Karpas-422 (cell line): ENCODE data around the gene DCAF17. TPM values are rescaled to one million over a fixed set of nuclear protein-coding genes. Genes with fewer than 3 reads are reported as not detected.
"Not testable (repeated sequence)": the region's sequence is repeated elsewhere in the genome, so short reads cannot be mapped to it uniquely, and the experiment has no call there.

Experiments used
- DNase-seq: peaks from one replicate; pipeline ENCODE4 v3.0.0-alpha.2; 2015
- H2AFZ ChIP-seq: fragments of 200-600 bp; sonication (generic); 2 replicates; pipeline ENCODE4 v1.6.1; 2014; ENCODE audit warnings: antibody characterized with exemption, low read length, mixed read lengths
- H3K27ac ChIP-seq: fragments of 200-600 bp; sonication (generic); 2 replicates; pipeline ENCODE4 v1.5.1; 2014; ENCODE audit warnings: mild to moderate bottlenecking, low read length, moderate library complexity
- H3K27me3 ChIP-seq: fragments of 200-600 bp; sonication (generic); 2 replicates; pipeline ENCODE4 v1.6.1; 2014; ENCODE audit warnings: low read length, mixed read lengths
- H3K36me3 ChIP-seq: fragments of 200-600 bp; sonication (generic); 2 replicates; pipeline ENCODE4 v1.6.1; 2014; ENCODE audit warnings: low read length, mixed read lengths; ENCODE audit not compliant: insufficient read depth
- H3K4me1 ChIP-seq: fragments of 200-600 bp; sonication (generic); 2 replicates; pipeline ENCODE4 v1.6.1; 2014; ENCODE audit warnings: mild to moderate bottlenecking, low read length, mixed read lengths
- H3K4me2 ChIP-seq: fragments of 200-600 bp; sonication (generic); 2 replicates; pipeline ENCODE4 v1.6.1; 2014; ENCODE audit warnings: low read length, low read depth, mild to moderate bottlenecking; ENCODE audit not compliant: poor library complexity, severe bottlenecking
- H3K4me3 ChIP-seq: fragments of 200-600 bp; sonication (generic); 2 replicates; pipeline ENCODE4 v1.5.1; 2014; ENCODE audit warnings: mild to moderate bottlenecking, antibody characterized with exemption, low read length, mixed read lengths
- H3K79me2 ChIP-seq: fragments of 200-600 bp; sonication (generic); 2 replicates; pipeline ENCODE4 v1.6.1; 2014; ENCODE audit warnings: mild to moderate bottlenecking, low read length, mixed read lengths
- H3K9ac ChIP-seq: fragments of 200-600 bp; sonication (generic); 2 replicates; pipeline ENCODE4 v1.6.0; 2014; ENCODE audit warnings: low read length
- H3K9me2 ChIP-seq: fragments of 200-600 bp; sonication (generic), shearing (Covaris generic); replicated peaks from 2 replicates; pipeline ENCODE4 v1.6.0; 2014; ENCODE audit warnings: mild to moderate bottlenecking, low read length, moderate library complexity; ENCODE audit not compliant: insufficient read depth
- H3K9me3 ChIP-seq: fragments of 300-700, 200-600 bp; sonication (generic); 2 replicates; pipeline ENCODE4 v1.6.1; 2014; ENCODE audit warnings: low read length, mixed read lengths
- H4K20me1 ChIP-seq: fragments of 200-600 bp; sonication (generic); 2 replicates; pipeline ENCODE4 v1.6.1; 2014; ENCODE audit warnings: mild to moderate bottlenecking, antibody characterized with exemption, low read length, low read depth; ENCODE audit not compliant: insufficient read depth
- total RNA-seq: library from RNA; depleted of rRNA; stranded (reverse); fragments of >200 nt; shearing (Covaris generic); gene quantifications from 2 replicates; pipeline ENCODE4 v1.2.3, GENCODE V29; 2014; ENCODE audit warnings: low replicate concordance

Gene DCAF17
- total RNA-seq, 1 experiment from 2014 or later = 63.2 TPM

DNA sequence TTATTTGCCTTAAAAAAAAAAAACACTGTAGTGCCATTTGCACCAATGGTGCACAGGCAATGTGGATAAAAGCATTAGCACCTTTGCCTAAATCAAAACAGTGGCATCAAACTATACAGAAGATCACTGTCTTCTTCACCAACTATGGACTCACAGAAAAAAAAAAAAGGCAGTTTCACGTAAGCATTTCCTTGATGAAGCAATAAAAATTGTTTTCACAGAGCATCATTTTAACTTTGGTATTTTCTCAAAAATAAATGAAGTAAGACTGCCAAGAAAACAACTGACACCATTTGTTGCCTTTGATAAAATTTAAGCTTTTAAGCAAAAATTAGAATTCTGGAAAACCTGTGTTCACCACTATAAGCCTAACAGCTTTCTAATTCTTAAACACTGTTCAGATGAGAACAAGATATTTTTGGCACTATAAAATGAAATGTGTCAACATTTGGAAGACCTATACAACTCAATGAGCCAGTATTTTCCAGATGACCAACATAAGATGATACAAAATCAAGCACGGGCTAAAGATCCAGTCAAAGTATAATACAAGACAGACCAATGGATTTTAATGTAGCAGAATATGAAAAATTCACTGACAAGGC, 21.4 kb upstream of the DCAF17 start:
- Histone ChIP-seq H3K27me3 (no peaks in the 10 kb centered on the region), H2AFZ (no peak overlapping the region), H3K9me3 (no peaks in the 10 kb centered on the region), H3K9me2 (no peaks in the 10 kb centered on the region), H3K4me1 (peaks cover 10% of the 10 kb centered on the region), H3K9ac (no peak overlapping the region), H3K4me3 (no peak overlapping the region), H3K4me2 (no peak overlapping the region), H4K20me1 (no peaks in the 10 kb centered on the region), H3K36me3 (no peaks in the 10 kb centered on the region), H3K79me2 (no peaks in the 10 kb centered on the region), H3K27ac (no peak overlapping the region)
- DNase-seq = no peak

DNA sequence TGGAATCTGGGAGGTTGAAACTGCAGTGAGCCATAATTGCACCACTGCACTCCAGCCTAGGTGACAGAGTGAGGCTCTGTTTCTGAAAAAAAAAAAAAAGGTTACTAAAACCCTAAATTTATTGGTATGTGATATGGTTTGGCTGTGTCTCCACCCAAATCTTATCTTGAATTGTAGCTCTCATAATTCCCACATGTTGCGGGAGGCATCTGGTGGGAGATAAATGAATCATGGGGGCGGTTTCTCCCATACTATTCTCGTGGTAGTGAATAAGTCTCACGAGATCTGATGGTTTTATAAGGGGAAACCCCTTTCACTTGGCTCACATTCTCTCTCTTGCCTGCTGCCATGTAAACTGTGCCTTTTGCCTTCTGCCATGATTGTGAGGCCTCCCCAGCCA, 19.4 kb upstream of the DCAF17 start:
- not testable (repeated sequence) for H3K36me3 ChIP-seq, H2AFZ ChIP-seq, H3K27me3 ChIP-seq, H3K9me3 ChIP-seq, H3K9me2 ChIP-seq, H3K4me3 ChIP-seq, H3K4me2 ChIP-seq, H3K9ac ChIP-seq, H3K79me2 ChIP-seq, H3K27ac ChIP-seq, DNase-seq, H4K20me1 ChIP-seq
- peaks cover 10% of the 10 kb centered on the region for H3K4me1 ChIP-seq

DNA sequence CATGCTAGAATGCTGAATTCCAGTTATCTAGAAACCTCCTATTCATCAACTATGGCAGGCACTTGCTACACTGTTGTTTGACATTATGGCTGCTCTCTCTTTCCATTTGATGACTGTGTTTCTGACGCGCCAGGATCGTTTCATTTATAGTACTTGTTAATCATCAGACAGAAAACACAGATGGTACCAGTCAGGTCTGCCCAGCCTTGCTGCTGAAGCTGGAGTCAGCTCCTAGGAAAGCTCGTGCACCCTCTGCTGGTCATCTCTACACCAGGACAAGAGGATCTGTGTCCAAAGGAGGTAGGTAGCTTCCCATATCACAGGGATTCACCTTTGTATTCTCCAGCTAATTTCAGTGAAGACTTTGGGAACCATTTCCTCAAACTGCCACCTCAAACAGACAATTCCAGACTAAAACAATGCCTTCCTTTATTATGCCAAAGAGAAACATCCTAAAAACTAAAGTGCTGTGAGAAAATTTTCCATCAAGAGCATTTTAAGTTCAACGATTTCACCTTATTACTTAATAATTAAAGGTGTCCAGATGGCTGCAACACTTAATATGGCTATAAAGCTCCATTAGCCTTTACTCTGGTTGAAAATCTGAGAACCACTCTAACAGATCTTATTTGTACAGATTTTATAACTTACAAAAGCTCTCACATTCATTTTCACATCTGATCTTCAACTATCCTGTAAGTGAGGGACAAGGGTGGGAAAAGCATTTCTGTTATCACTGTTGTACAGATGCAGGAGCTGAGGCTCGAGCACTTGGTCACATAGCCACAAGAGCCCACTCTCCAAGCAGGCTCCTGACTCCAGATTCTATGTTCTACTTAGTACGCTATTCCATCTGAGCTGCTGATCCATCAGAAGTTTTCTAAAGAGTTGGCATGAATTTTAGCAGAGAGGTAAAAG, 17.8 kb upstream of the DCAF17 start:
- Histone ChIP-seq H3K36me3 (no peaks in the 10 kb centered on the region), H3K27me3 (no peaks in the 10 kb centered on the region), H3K9me3 (no peaks in the 10 kb centered on the region), H4K20me1 (no peaks in the 10 kb centered on the region), H2AFZ (0 out of 2 replicates have a peak overlapping the region, but pooled peaks have one; percentile 10), H3K9me2 (no peaks in the 10 kb centered on the region), H3K4me1 (peaks cover 10% of the 10 kb centered on the region), H3K9ac (peak overlapping the region; percentile 2; the same call in 1 of the 2 replicates), H3K27ac (no peak overlapping the region), H3K4me2 (peak overlapping the region; percentile 38), H3K4me3 (no peak overlapping the region), H3K79me2 (0 out of 2 replicates have a peak, but pooled peaks cover 2% of the 10 kb centered on the region)
- peak; percentile 91 for DNase-seq

DNA sequence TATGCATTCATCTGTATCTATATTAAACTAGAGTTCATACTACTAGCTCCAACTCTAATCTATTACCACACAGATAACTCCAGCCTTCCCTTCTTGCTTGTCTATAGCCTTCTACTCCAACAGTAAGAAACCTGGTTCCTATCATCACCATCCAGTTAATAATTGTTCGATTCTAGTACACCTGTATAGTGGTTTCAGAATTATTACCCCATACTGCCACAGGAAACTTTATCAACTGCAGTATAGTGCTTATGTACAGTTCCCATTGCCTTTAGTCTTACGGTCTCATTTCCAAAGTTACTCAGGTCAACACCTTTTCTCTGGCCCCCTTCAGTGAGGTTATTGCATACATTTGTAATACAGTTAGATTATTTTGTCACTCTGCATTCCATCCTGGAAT, 14.7 kb upstream of the DCAF17 start:
- H3K4me1 ChIP-seq = peaks cover 5% of the 10 kb centered on the region
- H3K9ac ChIP-seq = no peak overlapping the region
- H3K27ac ChIP-seq = no peak overlapping the region
- DNase-seq = no peak
- H3K27me3 ChIP-seq = no peaks in the 10 kb centered on the region
- no peak overlapping the region for H3K4me3 ChIP-seq
- H3K4me2 ChIP-seq = no peak overlapping the region
- peaks cover 5% of the 10 kb centered on the region; the same call in 1 of the 2 replicates for H3K79me2 ChIP-seq
- no peaks in the 10 kb centered on the region for H4K20me1 ChIP-seq
- peaks cover 6% of the 10 kb centered on the region; the same call in 1 of the 2 replicates for H3K9me3 ChIP-seq
- H2AFZ ChIP-seq = no peak overlapping the region
- H3K9me2 ChIP-seq = no peaks in the 10 kb centered on the region
- H3K36me3 ChIP-seq = peaks cover 4% of the 10 kb centered on the region; the same call in 1 of the 2 replicates

DNA sequence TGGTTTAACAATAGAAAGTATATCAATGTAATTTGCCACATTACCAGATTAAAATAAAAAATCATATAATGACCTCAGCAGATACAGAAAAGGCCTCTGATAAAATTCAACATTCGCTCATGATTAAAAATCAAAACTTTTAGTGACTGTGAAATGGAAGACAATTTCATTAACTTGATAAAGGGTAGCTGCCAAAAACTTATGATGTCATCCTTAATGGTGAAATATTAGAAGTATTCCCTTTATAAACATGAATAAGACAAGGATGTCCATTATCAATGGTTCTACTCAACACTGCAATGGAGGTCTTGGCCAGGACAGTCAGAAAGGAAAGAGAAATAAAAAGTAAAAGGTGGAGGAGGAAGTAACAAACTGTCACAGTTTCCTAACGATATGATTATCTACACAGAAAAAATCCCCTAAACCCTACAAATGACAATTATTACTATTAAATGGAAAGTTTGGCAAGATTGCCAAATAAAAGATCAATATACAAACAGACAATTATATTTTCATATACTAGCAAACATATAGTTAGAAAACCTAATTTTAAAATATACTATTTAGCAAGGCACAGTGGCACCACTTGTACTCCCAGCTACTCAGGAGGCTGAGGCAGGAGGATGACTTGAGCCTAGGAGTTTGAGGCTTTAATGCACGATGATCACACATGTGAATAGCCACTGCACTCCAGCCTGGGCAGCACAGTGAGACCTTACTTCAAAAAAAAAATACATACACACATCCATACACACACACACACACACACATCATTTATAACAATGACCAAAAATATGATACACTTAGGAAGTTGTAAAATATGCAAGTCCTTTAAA, 13.1 kb upstream of the DCAF17 start:
- no peak overlapping the region for H2AFZ ChIP-seq
- H3K4me2 ChIP-seq = no peak overlapping the region
- no peak overlapping the region for H3K9ac ChIP-seq
- H3K36me3 ChIP-seq = peaks cover 4% of the 10 kb centered on the region; the same call in 1 of the 2 replicates
- H3K4me3 ChIP-seq = no peak overlapping the region
- peaks cover 5% of the 10 kb centered on the region; the same call in 1 of the 2 replicates for H3K79me2 ChIP-seq
- peaks cover 11% of the 10 kb centered on the region; the same call in 1 of the 2 replicates for H3K9me3 ChIP-seq
- no peaks in the 10 kb centered on the region for H3K9me2 ChIP-seq
- H4K20me1 ChIP-seq = no peaks in the 10 kb centered on the region
- no peak for DNase-seq
- H3K27me3 ChIP-seq = no peaks in the 10 kb centered on the region
- H3K4me1 ChIP-seq = peaks cover under 1% of the 10 kb centered on the region
- H3K27ac ChIP-seq = no peak overlapping the region

DNA sequence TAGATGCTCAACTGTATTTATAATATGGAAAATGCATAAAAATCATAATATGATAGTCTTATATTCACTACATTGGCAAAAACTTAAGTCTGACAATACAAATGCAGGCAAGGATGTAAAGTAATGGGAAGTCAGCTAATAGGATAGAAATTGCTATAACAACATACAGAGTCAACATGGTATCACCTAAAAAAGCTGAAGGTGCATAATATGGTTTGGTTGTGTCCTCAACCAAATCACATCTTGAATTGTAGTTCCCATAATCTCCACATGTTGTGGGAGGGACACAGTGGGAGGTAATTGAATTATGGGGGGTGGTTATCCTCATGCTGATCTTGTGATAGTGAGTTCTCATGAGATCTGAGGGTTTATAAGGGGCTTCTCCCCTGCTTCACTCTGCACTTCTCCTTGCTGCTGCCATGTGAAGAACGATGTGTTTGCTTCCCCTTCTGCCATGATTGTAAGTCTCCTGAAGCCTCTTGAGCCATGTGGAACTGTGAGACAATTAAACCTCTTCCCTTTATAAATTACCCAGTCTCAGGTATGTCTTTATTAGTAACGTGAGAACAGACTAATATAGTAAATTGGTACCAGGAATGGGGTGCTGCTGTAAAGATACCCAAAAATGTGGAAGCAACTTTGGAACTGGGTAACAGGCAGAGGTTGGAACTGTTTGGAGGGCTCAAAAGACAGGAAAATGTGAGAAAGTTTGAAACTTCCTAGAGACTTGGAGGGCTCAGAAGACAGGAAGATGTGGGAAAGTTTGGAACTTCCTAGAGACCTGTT, 11.1 kb upstream of the DCAF17 start:
- H3K36me3 ChIP-seq = not testable (repeated sequence)

DNA sequence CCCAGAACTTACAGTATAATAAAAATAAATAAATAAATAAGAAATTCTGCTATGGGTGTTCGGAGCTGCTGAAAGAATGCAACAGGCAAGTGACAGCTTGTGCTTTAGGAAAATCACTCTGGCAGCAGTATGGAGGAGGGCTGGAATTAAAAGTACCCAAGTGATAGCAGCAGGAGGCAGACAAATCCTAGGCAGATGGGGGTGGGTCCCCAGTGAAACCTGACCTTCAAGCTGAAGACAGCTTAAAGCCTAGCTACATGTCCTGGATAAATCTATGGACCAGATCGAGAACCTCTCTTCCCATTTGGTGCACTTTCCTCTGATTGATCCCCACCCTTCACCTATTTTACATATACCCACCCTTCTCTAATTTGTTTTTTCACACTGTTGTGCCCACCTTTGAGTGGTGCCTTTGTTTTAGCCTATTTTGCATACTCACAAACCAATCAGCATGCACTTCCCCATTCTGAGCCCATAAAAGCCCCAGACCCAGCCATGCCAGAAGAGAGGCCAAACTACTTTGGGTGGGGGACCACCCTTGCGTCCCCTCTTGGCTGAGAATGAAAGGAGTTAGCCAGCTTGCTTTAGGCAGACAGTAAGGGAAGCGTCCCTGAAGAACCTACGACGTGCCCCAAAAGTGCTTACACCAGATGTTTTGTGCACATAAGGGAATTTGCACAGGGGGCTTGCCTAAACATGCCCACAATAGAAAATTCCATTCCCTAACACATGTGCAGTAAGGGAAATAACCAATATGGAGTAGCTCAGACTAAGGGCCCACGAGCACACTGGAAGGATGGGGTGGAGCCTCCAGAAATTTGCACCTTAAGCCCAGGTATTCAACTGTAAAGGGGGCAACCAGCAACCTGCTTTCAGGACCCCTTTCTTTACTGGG, 3.3 kb upstream of the DCAF17 start:
- no peak for DNase-seq
- Histone ChIP-seq H3K4me1 (peaks cover 26% of the 10 kb centered on the region), H3K27me3 (no peaks in the 10 kb centered on the region), H3K79me2 (peaks cover 58% of the 10 kb centered on the region), H3K27ac (no peak overlapping the region), H3K9me3 (peaks cover 5% of the 10 kb centered on the region), H3K9me2 (no peaks in the 10 kb centered on the region), H3K36me3 (peaks cover 14% of the 10 kb centered on the region), H2AFZ (no peak overlapping the region), H3K9ac (no peak overlapping the region), H4K20me1 (no peaks in the 10 kb centered on the region), H3K4me3 (no peak overlapping the region), H3K4me2 (no peak overlapping the region)

More for the DNA sequence above, 11.1 kb upstream of the DCAF17 start:
- Histone ChIP-seq H3K79me2 (peaks cover 16% of the 10 kb centered on the region; the same call in 1 of the 2 replicates), H3K9me3 (peaks cover 11% of the 10 kb centered on the region; the same call in 1 of the 2 replicates)
- not testable (repeated sequence) for H3K9me2 ChIP-seq, H2AFZ ChIP-seq, H4K20me1 ChIP-seq, H3K4me1 ChIP-seq, DNase-seq, H3K9ac ChIP-seq, H3K4me3 ChIP-seq, H3K4me2 ChIP-seq, H3K27ac ChIP-seq, H3K27me3 ChIP-seq
